Left lobe of liver (tissue), 2 donors: Measurements from ENCODE around the gene IFTAP. TPM values are rescaled to one million over a fixed set of nuclear protein-coding genes. Genes with fewer than 3 reads are reported as not detected.

Experiments used
- ATAC-seq: fragments of 200-7000 bp; cut with Tn5 transposase; one replicate; pipeline ENCODE4 v1.9.1; 2020; ENCODE audit warnings: mild to moderate bottlenecking, moderate library complexity
- DNase-seq: peaks from one replicate; pipeline ENCODE4 v3.0.0-alpha.2; 2020; ENCODE audit warnings: low spot score
- total RNA-seq: library from RNA; stranded (reverse); gene quantifications from one replicate; pipeline ENCODE4 v1.2.1, GENCODE V29; 2021
- donor health status: DM: no; HTN: no; CAD: no; lungs with moderate emphysema.
- donor health status: DM: no; HTN: yes; CAD: no.

The IFTAP gene
- total RNA-seq, 1 donor from 2014 or later, result 6.0 TPM

- ATAC-seq, result no peak
- DNase-seq, result no peak
These were observed 108.7 kb downstream of the IFTAP start for GRCh38 chr11:36703055-36703404.

Other genes with a start within 250 kb of the IFTAP start
- 6.2 TPM for gene TRAF6, start 84.2 kb upstream of the IFTAP start, total RNA-seq
- 1.2 TPM for gene RAG1, start 26.5 kb upstream of the IFTAP start, total RNA-seq
- gene RAG2, start 3.7 kb downstream of the IFTAP start, total RNA-seq, result not detected